Measurements from ENCODE around the gene TEX51. TPM values are rescaled to one million over a fixed set of nuclear protein-coding genes. Genes with fewer than 3 reads are reported as not detected.

The TEX51 gene
- total and polyA plus RNA-seq, 2 of the 4 experiments (the other 2 are of a cell fraction), result not detected

GRCh38 chr2:126950504-126950903, 51.8 kb downstream of the TEX51 start:
- Histone ChIP-seq H3K4me1 (ENCODE audit: control insufficient read depth, insufficient read depth, low read length) (no peaks in the 10 kb centered on the region), H2BK5ac (ENCODE audit: low read depth, low read length, poor library complexity, severe bottlenecking) (no peak overlapping the region), H3K9ac (ENCODE audit: low read depth, low read length) (no peak overlapping the region), H2BK120ac (ENCODE audit: low read depth, low read length) (no peak overlapping the region), H2AK9ac (replicated peaks; ENCODE audit: low read depth, low read length, poor library complexity) (no peak overlapping the region), H3K14ac (replicated peaks; ENCODE audit: low read depth, low read length) (no peak overlapping the region), H3K4me2 (ENCODE audit: low read depth, low read length) (no peak overlapping the region), H3K56ac (ENCODE audit: extremely low read depth, insufficient read depth, low read length) (no peak overlapping the region), H3K18ac (ENCODE audit: low read depth, low read length) (no peak overlapping the region), H3K9me1 (ENCODE audit: insufficient read depth, low read length) (no peaks in the 10 kb centered on the region), H3K27me3 (ENCODE audit: control insufficient read depth, insufficient read depth, low read length) (peaks cover 7% of the 10 kb centered on the region), H4K91ac (ENCODE audit: insufficient read depth, low read depth, low read length) (no peak overlapping the region), H3K79me1 (ENCODE audit: low read depth in 1 of 2, low read length in 2 of 2) (no peaks in the 10 kb centered on the region), H4K8ac (ENCODE audit: low read depth in 2 of 2, low read length in 2 of 2) (no peak overlapping the region), H3K27ac (ENCODE audit: insufficient read depth, low read length) (no peak overlapping the region), H4K5ac (ENCODE audit: low read depth, low read length) (no peak overlapping the region), H2AFZ (replicated peaks; ENCODE audit: low read length, poor library complexity) (no peak overlapping the region), H3K36me3 (ENCODE audit: control insufficient read depth, insufficient read depth, low read length) (no peaks in the 10 kb centered on the region), H3K9me3 (ENCODE audit: control insufficient read depth, insufficient read depth, low read length) (no peaks in the 10 kb centered on the region), H2BK20ac (ENCODE audit: low read depth, low read length) (no peak overlapping the region), H3K4me3 (ENCODE audit: insufficient read depth, low read depth, low read length) (no peak overlapping the region), H3K4ac (ENCODE audit: low read depth, low read length) (no peak overlapping the region), H2AK5ac (ENCODE audit: low read depth, low read length) (no peak overlapping the region), H2BK15ac (ENCODE audit: low read depth, low read length) (no peak overlapping the region), H3K23ac (ENCODE audit: low read depth, low read length) (no peak overlapping the region), H4K20me1 (ENCODE audit: insufficient read depth, low read length) (no peaks in the 10 kb centered on the region)
- TF ChIP-seq SMC3 (IDR thresholded peaks at IDR 0.05; ENCODE audit: low read depth, low read length), result no peak
- no peak for TF ChIP-seq POLR2A (IDR thresholded peaks at IDR 0.05; ENCODE audit: low read depth, low read length)
- no peak for TF ChIP-seq NFE2L2 (IDR thresholded peaks at IDR 0.05; ENCODE audit: low read depth, low read length)
- TF ChIP-seq ELK1 (IDR thresholded peaks at IDR 0.05; ENCODE audit: borderline replicate concordance, low read depth, low read length), result no peak
- no peak for TF ChIP-seq BHLHE40 (IDR thresholded peaks at IDR 0.05; ENCODE audit: low read depth, low read length)
- no peak for TF ChIP-seq MAFK (IDR thresholded peaks at IDR 0.05; ENCODE audit: low read depth, low read length)
- intact Hi-C loops (cut with micrococcal nuclease) (no loop called here), dilution Hi-C loops (cut with HindIII; ENCODE audit: low sequenced_read_pairs, unreplicated experiment) (no loop called here), in situ Hi-C loops (cut with MboI; ENCODE audit: low sequenced_read_pairs) (no loop called here)
- BruUV-seq (replicated peaks), result no TSS peak
- ChIA-PET POLR2A (ENCODE audit: unreplicated experiment) (no interaction called here), CTCF (no interaction called here)
- DNase-seq, result no peak
- ATAC-seq (ENCODE audit: low read depth), result no peak
- WGBS, 2 experiments (ENCODE audit: extremely low coverage in 2 of 2, insufficient read length in 1 of 2), result 48% methylated on average over 3 of the region's 3 CpGs; no CpG with 5 or more reads in 1 of the 2 experiments

Other genes starting within 250 kb of the TEX51 start
- 53.4 and 53.6 TPM in 2 replicates for gene GYPC, start 242.7 kb upstream of the TEX51 start, total RNA-seq (2012; rRNA removed)
- gene GYPC, start 242.7 kb upstream of the TEX51 start, polyA plus RNA-seq (2012; rRNA removed), result 96.3 and 103 TPM in 2 replicates
- 18.1 and 19.7 TPM in 2 replicates for gene BIN1, start 208.3 kb downstream of the TEX51 start, total RNA-seq (2012; rRNA removed)
- 25.7 and 26.4 TPM in 2 replicates for gene BIN1, start 208.3 kb downstream of the TEX51 start, polyA plus RNA-seq (2012; rRNA removed)

All from IMR-90 (cell line).